GM21423 (cell line): ENCODE measurements around the gene MMP1.

Experiments
- ATAC-seq: cut with Tn5 transposase; IDR thresholded peaks from one replicate; pipeline ENCODE4 v1.9.1; 2021; ENCODE audit warnings: mild to moderate bottlenecking, moderate library complexity; ENCODE audit not compliant: unreplicated experiment

MMP1 gene

DNA sequence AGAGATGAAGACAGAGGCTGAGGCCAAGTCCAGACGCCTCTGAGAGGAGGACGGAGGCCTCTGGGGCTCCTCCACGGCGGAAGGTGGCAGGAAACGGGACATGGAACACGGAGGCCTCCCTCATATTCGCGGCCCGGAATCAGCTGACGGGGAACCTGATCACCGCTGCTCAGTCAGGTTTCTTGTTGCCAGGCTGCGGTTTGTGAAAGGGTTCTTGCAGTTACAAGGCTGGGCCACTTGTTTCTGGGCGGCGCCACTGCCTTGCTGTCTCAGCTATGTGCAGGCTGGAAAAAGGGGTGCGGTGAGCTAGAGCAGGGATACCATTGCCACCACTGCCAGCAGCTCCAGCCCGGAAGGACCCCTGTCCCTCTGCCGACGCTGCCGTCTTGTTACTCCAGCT lies 10.0 kb upstream of the MMP1 start:
- ATAC-seq: peak; percentile 52

DNA sequence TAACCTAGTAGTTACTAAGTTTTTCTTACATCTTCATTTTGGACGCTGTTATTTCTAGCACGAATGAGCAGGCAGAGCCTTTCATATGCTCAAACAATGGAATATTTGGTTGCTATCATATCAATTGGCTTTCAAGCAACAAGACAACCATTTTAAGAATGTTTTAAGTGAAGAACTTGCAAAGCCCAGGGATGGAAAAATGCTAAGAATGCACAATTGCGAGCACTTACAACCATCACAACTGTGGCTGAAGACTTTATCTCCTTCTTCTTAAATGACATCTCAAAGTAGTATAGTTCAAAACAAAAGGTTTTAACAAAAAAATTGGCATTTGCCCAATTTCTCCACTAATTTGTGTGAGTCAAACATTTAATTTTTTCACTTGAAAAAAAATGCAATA lies 8.3 kb upstream of the MMP1 start:
- ATAC-seq: no peak

DNA sequence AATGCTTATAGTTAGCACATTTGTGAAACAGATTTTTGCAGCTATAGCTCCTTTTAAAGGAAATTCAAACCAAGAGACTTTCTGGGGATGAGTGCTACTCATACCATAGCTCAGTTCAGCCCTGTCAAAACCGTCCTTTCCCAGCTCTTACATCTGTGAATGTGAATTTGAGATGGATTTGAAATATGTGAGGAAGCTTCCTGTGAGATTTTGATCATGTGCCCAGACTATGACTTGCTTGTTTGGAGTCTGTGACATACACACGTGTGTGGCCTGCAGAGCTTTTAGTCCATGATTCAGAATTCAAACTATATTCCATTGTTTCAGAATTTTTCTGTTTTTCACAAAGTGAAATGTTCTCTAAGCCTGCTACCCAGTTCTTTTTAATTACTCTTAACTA lies 4.4 kb upstream of the MMP1 start:
- no peak for ATAC-seq

DNA sequence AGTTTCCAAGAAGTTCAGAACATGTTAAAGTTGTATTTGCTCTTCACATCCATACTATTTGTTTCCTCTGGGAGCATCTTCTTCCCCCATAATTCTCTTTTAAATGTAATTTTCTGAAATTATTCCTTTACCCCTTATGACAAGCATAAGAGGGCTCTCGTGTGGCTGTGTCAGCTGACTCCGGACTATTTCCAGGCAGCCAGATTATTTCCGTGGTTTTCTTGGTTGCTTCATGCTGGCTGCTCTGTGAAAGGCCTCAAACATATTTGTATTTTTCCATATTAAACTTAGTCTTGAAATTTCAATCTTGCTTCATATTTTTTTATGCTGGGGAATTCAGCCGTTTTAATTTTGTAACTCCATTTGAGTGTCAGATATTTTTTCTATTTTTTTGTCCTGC lies 2.8 kb upstream of the MMP1 start:
- no peak for ATAC-seq

DNA sequence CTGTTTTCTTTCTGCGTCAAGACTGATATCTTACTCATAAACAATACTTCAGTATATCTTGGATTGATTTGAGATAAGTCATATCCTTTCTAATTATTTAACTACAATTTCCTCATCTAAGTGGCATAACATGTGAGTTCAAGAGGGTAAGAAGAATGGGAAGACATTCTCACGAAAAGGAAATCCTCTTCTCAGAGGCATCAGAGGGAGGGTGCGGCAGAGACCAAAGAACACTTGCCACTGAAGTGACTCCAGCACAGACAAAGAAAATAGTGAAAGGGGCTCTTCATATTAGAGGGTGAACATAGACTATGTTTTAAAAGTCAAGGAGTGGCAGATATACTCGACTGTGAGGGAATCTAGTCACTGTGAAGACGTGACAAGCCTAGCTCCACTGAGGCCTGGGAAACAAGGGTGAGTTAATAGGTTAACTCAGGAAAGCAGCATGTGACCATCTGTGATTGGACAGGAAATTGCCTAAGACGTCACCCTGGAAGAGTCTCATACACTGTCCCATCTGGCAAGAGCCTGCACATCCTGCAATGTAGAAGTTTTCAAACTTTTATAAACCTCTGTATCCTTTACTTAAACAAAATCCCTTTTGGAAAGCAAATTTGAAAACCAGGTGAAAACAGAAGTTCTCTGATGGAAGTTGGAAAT lies 1.9 kb upstream of the MMP1 start:
- no peak for ATAC-seq

DNA sequence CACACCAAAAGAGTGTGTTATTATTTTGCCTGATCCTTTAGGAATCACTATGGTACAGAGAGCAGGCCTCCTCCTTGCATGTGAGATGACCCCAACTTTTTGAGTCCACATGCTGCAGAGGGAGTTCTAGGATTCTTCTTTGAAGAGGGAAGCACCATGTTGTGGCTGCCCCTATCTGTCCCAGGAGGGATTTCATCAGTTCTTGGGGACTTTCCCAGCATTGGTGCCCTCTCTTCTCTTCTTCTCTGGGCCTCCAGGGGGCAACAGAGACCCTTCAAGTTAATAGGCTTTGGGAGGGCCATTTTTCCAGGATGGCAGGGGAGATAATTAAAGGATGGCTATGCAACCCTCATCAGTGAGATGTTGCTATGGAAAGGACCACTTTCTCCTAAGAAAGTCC lies 3.6 kb downstream of the MMP1 start:
- ATAC-seq: peak; percentile 91

DNA sequence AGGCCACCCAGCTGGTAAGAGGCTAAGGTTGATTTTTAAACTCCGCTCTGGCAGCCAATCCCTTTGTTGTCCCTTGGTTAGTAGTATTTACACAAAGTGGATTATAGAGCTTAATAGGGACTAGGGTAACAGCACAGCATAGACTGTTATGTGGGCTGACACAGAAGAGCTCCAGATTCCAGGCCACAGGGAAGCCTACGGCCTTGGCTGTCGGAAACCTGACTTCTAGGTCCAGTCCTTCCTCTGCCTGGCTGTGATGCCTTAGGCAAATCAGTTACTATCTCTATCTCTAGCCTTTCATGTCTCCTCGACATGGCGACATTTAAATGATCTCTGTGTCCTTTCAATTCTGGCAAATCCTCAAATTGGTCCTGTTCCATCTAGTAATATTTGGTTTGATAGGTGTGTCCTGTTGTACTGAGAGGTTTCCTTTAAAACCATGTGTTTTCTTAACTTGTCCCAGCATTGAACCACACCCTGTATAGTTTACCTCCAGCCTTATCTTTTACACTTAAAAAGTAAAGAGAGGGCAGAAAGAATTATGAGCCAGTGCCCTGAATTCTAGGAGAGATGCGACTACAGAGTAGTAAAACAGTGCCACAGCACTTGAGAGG lies 4.2 kb downstream of the MMP1 start:
- no peak for ATAC-seq

DNA sequence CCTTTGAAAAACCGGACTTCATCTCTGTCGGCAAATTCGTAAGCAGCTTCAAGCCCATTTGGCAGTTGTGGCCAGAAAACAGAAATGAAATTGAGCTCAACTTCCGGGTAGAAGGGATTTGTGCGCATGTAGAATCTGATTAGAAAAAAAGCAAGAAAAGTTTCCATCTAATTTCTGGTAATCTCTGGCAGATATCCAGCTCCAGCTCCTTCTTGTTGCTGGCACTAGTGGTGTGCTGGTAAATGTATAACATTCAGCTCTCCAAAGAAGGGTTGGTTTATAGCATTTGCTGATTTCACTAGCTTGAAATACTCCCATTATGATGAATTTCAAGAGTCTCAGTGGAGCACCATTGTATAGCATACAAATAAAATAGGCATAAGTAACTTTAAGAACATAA lies 5.4 kb downstream of the MMP1 start:
- no peak for ATAC-seq

DNA sequence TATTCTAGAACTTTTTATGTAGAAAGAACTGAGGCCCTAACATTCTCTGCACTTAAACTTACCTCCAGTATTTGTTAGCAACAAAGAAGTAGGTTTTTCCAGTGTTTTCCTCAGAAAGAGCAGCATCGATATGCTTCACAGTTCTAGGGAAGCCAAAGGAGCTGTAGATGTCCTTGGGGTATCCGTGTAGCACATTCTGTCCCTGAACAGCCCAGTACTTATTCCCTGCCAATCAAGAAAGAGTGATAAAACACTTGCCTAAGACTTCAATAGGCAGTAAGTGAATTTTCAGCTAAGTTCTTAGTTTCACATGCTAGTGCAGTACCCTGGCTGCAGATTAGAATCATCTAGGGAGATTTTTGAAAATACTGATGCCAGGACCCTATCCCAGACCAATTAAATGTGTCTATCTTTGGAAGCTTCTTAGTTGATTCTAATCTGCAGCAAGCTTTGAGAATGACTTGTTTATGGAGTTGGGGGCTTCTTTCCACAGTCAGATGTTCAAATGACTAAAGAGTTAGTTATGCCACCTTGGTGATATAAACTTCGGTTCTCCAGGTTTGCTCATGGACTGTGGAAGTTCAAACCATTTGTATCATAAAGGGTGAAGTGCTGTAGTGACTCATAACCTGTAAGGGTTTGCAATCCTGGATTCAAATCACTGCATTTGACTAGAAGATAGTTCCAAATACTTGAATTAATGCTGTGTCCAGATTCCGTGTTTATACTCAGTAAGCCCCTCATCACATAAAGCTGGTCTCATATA lies 6.5 kb downstream of the MMP1 start:
- ATAC-seq: no peak

DNA sequence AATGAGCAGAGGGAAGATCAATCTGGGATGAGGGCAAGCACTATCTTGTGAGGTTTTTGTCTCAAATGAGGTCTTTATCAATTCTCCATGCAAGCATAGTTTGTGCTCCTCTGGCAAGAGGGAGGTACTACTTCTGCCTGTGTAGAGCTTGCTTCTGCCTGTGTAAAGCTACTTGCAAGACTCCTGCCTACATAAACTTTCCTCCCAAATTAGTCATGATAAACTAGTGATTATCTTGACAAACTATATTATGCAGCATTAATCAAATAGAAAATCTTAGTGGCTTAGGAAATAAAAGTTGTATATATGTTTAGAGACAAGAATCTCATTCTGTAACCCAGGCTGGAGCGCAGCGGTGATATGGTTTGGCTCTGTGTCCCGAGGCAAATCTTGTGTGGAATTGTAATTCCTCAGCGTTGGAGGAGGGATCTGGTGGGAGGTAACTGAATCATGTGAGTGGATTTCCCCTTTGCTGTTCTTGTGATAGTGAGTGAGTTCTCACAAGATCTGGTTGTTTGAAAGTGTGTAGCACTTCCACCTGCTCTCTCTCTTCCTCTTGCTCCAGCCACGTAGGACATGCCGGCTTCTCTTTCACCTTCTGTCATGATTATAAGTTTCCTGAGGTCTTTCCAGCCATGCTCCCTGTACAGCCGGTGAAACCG lies 9.5 kb downstream of the MMP1 start:
- ATAC-seq: no peak

DNA sequence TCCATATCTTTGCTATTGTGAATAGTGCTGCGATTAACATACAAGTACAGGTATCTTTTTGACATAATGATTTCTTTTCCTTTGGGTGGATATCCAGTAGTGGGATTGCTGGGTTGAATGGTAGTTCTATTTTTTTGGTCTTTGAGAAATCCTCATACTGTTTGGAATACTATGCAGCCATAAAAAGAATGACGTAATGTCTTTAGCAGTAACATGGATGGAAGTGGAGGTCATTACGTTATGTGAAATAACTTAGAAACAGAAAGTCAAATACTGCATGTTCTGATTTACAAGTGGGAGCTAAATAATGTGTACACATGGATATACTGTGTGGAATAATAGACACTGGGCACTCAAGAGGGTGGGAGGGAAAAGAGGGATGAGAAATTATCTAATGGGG lies 13.6 kb downstream of the MMP1 start:
- no peak for ATAC-seq

DNA sequence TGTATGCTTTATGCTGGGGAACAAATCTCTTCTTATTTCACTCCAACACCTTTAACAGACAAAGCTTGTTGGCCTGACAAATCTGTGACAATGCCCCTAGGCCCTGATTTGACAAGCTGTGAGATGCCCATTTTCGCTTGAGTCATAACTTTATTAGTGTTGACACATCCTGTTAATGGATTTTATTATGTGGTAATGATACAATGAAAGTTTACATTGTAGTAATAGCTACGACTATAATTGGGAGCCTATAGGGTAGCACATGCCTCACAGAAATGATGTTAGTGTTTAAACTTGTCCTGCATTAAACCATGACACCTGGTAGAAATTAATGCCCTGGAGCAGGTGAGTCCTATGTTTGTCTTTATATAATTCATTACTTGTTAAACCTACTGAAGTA lies 14.2 kb downstream of the MMP1 start:
- no peak for ATAC-seq

DNA sequence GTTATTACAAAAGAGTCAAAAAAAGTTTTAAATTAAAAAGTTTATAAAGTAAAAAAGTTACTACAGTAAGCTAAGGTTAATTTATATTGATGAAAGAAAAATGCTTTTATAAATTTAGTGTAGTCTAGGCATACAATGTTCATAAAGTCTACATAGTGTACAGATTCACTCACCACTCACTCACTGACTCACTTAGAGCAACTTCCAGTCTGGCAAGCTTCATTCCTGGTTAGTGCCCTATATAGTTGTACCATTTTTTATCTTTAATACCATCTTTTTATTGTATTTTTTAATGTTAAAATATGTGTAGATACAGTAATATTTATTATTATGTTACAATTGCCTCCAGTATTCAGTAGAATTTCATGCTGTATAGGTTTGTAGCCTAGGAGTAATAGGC lies 14.9 kb downstream of the MMP1 start:
- no peak for ATAC-seq

DNA sequence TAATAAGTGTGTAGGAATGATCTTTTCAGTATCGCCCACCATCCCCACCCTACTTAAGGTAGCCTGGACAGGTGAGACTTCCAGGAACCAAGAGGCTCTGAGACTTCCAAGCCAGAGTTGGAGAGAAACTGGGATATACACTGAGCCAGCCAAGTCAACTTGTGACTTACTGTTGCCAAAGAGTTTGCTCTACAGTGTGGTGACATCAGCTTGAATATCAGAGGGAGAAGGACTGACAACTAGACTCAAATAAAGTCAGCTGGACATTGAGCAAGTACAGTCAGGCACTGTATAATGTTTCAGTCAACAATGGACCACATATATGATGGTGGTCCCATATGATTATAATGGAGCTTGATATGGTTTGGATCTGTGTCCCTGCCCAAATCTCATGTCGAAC lies 16.3 kb downstream of the MMP1 start:
- no peak for ATAC-seq

DNA sequence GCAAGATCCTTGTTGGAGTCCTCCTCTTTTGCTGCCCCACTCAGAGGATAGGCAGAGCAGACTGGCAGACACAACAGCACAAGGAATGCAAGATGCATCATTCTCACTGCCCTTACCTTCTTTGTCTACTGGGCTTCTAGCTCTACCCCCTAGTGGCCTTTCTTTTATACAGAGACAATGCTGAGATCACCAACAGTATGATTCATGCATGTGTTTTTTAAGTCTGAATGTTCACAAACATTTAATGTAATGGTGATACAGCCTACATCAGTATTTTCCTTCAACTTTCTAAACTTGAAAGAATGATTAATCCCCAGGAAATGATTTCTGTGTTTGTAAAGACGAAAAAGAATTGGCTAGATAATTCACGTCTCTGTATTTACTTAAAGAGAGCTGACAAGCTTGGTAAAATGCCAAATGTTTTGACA lies 17.5 kb downstream of the MMP1 start, which contains the start of gene MMP10:
MMP10 (minus strand) TSS at position 138 of the 428 bp plus-strand sequence; CDS start at position 101, 37 bp downstream.
- ATAC-seq: no peak

DNA sequence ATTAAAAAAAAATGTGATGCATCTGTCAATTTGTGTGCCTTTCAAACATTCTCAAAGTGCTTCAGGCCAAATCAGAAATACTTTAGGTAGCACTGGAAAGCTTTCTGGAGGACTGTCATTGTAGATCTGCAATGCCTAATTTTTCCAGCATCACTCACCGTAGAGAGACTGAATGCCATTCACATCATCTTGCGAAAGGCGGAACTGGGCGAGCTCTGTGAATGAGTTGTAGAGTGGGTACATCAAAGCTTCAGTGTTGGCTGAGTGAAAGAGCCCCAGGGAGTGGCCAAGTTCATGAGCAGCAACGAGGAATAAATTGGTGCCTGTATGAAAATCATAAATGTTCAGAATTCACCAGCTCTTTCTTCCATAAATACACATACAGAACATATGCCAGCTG lies 21.5 kb downstream of the MMP1 start:
- no peak for ATAC-seq

DNA sequence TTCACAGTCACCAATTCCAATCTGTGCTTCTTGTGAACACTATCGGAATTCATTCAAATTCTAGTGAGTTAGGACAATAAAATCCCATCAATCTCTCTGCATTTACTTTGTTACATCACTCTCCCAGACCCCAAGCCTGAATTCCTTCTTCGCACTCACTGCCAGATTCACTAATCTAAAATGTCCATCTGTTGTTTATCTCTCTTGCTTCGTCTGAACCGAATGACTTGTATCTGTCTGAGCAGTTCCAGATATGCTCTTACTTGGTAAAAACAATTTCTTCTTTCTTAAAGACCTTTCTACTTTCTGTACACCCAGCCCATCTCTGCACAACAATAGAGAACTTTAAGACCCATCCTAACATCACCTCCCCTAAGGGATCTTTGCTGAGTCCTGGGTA lies 24.6 kb downstream of the MMP1 start:
- ATAC-seq: no peak

DNA sequence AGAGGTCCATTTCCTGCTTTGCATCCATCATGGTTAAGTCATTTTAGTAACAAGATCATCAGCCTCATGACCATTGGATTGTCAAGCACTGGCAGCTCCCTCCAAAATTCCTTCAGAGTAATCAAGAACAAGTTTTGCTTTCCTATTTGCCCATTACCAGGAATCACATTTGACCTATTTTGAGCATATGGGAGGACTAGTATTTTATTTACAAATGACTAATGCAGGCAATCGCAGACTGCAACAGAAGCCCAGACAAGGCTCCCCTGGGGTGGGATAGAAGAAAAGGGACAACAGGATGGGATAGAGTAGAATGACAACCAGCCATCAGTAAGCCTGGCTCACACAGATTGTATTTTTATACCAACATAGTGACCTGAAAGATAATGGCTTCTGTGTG lies 26.6 kb downstream of the MMP1 start:
- no peak for ATAC-seq

DNA sequence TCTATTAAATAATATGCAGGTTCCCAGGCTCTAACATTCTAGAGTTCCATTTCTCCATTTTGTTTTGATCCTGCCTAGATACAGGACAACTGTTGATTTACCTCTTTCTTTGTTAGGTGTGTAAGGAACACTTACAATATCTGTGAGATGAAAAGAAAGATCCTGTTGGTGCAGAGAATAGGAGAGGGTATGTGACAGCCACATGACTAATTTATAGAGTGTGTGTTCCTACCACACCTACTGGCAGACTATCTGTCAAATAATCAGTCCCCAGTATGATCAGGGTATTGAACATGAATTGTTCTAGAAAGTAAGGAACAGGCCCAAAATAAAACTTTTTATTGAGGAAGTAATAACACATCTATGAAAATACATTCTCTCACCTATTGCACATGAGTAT lies 27.8 kb downstream of the MMP1 start:
- ATAC-seq: no peak

DNA sequence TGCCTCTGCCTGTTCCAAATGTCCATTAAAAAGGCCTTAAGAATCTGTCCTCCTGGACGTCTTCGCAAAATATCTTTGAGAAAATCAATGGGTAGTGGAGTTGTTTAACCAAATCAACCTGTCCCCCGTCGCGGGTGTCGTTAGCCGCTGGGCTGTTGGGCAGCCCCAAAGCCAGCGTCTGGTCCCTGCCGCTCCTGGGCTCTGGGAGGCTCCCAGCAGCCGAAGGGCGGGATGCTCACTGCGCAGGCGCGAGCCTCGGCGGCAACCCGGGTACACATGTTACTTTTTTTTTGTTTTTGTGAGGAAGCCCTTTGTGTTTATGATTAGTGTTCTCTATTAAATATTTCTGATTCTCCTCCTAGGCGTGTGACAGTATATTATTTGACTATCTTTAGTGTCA lies 30.2 kb downstream of the MMP1 start:
- no peak for ATAC-seq

DNA sequence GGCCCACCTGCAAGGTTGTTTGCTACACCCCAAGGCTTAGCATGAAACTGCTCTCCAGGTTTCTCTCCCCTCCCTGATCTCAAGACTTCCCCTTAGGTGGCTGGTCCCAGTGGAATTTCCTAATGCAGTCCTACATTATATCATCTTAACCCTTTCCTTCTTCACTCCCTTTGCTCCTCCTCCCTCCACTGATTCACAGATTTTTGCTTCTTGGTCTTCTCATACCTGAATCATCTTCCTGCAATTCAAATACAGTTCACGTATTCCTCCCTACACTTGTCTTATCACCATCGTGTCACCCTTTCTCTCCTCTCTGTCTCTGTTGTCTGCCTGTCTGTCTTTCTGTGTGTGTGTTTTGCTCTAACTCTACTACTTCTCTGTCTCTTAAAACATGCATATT lies 34.5 kb downstream of the MMP1 start:
- no peak for ATAC-seq

DNA sequence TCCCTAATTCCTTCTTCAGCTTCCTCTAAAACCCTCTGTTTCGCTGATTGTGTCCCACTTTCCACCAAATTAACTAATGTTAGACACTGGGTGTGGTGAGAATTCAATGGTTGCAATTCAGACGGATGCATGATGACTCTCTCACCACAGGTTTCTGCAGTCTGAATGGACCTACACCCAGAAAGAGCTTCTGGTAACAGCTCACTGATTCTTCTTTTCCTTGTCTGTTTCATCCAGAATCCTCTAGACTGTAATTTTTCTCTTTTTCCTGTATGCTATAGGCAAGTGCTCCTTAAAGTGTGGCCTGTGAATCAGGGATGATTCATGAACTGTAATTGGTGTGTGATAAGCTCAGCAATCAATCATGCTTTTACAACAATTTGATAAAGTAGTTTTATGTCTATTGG lies 35.6 kb downstream of the MMP1 start:
- no peak for ATAC-seq
